A204.1 (cell line): ENCODE results near the gene CD93.

Source experiments
- FAIRE-seq: peaks from 2 replicates; lab custom pipeline; 2012; peaks lifted over from hg19 to GRCh38; lab: Jason Lieb, UNC

CD93 gene

GRCh38 chr20:23099791-23100719 is 13.9 kb upstream of the CD93 start:
- no peak for FAIRE-seq

- FAIRE-seq = no peak
These were observed 11.8 kb upstream of the CD93 start for GRCh38 chr20:23097636-23098580.

DNA sequence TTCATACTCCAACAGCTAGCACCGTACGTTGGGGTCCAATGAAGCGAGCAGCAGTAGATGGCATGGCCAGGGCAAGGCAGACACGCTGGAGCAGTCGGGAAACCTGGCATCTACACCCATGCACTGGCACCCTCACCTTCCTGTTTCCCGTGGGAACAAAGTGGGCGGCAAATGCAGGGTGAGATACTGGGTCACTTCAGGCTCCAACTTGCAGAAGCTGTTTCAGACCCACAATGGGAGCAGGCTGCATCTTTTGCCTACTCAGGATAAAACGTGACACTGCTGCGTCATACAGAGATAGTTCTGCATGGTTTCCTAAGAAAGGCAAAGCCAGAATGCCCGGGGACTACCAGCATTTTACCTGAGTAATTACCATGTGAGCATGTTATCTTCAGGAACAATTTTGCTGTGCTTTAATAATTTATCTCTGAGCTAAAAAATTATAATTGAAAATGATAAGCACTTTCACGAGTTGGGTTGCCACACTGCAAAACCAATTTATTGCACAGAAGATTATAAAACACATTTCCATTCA is 10.9 kb upstream of the CD93 start:
- FAIRE-seq = no peak

GRCh38 chr20:23096097-23096496 is 10.0 kb upstream of the CD93 start:
- no peak for FAIRE-seq

- FAIRE-seq = no peak
These were observed 9.4 kb upstream of the CD93 start for GRCh38 chr20:23095499-23095898.

- no peak for FAIRE-seq
These were observed 8.8 kb upstream of the CD93 start for GRCh38 chr20:23094927-23095326.

DNA sequence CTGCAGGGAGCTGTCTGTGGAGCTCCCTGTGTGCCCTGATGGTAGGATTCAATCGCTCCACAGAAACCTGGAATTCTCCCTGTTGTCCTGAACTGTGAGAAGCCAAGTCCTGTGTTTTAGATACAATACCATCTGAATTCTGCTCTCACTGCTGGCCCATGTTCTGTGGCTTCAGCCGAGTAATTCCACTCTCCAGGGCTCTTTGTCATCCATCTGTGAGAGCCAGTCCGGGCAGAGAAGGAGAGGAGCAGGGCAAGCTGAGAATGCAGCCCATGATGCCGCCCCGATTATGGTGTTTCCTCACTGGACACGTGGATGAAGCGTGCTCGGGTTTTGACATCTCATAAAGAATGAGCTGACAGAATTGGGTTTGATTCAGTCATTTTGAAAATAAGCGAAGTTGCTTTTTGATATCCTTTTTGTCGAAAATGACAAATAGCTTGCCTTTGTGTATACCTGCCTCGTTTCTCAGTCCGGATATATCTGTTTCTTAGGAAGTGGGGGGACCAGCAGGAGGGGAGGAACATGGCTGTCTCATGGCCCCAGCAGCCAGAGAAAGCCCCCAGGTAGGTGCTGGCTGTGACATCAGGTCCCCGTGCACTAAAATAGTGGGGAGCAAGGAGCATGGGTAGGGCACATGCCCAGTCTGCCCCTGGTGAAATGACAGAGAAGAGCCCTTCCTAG is 8.2 kb upstream of the CD93 start:
- no peak for FAIRE-seq

DNA sequence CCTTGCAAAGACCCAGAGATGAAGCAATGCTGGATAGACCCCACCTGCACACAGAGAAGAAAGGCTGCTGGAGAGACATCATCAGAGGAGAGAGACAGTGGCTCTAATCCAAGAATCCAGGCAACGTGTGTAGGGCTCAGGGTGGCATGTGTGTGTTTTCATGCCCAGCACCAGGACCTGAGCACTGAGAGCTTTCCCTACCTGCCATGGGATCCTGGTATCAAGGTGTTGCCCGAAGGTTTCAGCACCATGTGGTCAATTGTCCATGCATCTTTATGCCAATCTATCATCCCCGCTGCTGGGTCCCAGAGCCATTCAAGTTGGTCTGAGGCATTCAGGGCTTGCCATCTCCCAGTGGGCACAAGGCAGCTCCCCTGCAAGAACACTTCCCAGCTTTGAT is 7.5 kb upstream of the CD93 start:
- no peak for FAIRE-seq

DNA sequence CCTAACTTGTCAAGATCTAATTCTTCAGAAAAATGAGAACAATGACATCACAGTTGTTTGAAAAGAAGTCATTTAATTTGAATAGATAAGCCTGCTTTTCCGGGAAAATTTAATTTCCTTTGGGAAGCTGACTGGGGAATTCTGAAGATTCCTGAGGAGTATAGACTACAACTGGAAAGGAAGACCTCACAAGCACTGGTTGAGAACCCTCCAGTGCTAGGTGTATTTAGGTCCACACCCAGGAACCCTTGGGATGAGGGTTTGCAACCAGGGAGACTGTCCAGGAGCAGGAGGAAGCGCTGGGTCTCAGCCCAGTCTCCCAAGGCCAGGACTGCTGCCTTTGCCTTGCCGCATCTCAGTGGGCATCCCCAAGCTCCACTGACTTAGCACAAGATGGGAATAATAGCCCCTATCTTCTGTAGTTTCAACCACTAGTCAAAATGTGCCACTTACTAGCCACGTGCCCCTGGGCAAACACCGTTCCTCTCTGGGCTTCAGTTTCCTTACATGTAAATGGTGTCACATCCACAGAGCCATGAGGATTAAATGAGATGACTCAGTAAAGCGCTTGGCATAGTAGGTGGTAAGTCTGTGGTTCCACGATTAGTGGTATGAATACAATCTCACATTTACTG is 6.9 kb upstream of the CD93 start:
- FAIRE-seq = no peak

- no peak for FAIRE-seq
These were observed 6.2 kb upstream of the CD93 start for GRCh38 chr20:23092384-23092756.

DNA sequence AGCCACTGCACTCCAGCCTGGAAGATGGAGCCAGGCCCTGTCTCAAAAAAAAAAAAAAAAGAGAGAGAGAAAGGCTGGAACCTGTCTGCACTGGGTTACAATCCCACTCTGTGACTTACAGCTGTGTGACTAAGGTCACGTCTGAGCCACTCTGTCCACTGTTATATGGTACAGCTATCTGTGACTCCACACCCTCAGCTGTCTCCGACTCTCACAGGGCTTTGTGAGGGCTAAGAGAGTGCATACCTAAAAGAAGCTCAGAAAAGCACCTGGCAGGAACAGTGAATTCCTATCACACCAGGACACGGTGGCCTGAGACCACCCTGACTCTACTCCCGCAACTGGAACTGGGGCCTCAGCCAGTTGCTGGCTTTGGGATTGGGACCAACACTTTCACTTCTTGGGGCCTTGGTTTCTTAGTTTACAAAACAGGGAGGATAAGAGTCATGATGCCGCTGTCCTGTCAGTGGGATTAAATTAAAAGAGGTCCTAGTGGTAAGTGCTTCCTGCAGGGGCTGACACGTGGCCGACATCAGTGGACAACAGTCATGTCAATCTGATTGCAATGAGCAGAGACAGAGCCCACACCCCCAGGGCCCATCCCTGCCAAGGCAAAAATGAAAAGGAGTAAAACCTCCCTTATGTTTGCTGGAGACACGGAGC is 5.7 kb upstream of the CD93 start:
- no peak for FAIRE-seq

GRCh38 chr20:23090878-23091277 is 4.8 kb upstream of the CD93 start:
- FAIRE-seq = no peak

DNA sequence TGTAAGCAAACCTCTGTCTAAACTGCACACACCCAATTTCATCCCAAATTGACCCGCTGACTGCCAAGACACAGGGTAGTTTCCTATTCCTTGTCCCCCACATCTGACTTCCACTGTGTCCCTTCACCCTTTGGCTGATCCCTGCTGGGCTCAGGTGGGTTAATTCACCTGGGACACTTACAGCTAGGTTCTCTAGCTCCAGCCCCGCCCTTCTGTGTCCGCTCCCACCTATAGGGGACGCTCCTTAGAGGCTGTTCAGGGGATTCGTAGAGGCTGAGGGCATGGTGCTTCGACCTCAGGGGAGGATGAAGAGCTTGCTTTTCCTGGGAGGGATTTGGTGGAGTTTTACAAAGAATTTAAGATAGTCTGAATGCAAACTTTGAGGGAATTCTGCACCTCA is 4.0 kb upstream of the CD93 start:
- no peak for FAIRE-seq

GRCh38 chr20:23088866-23089265 is 2.7 kb upstream of the CD93 start:
- FAIRE-seq = no peak

DNA sequence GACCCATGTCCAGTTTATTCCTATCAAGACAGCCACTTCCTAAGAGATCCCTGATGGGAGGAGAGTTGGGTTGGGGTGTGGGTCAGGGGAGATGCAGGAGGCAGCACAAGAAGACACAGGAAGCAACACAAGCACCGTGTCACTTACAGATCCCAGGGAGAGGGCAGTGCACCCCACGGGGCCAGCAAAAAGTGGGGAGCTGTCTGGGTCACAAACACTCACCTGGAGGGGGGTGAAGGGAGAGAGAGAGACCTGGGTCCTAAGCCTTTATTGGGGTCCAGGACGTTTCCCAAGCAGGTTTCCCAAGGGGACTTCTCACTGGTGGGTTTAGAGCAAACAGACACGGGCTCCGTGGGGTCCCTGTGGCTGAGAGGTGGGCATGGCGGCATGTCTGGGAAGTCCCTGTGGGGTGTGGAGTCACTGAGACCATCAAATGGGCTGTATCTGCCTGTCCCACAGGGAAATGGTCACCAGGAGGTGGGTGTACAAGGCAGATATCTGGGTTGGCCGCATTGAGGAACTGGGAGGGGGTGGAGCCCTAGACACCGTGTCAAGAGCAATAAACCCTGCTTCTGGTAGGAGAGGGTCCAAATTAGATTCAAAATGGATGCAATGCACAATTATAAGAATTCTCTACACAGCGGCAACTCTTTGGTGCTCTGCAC is 1.6 kb upstream of the CD93 start:
- FAIRE-seq = no peak

DNA sequence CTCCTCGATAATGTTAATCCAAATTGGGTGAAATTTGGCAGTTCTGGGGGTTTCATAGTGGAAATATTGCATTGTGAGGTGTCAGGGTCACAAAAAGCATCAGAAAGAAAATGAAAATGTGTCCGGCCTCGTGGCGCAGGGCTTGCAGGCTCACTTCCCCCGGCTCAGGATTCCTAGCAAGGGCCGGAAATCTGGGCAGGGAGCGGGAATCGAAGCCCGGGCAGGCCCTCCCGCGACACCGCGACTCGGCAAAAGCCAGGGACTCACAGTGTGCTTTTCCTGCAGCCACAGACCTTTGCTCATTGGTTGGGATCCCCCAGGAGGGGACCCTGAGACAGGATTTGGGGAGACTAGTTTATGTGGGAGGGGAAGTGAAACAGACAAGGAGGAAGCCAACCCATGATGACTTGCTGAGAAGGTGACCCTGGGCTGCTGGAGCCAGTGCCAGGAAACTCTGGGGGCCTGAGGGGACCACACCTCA is 847 bp upstream of the CD93 start:
- no peak for FAIRE-seq

DNA sequence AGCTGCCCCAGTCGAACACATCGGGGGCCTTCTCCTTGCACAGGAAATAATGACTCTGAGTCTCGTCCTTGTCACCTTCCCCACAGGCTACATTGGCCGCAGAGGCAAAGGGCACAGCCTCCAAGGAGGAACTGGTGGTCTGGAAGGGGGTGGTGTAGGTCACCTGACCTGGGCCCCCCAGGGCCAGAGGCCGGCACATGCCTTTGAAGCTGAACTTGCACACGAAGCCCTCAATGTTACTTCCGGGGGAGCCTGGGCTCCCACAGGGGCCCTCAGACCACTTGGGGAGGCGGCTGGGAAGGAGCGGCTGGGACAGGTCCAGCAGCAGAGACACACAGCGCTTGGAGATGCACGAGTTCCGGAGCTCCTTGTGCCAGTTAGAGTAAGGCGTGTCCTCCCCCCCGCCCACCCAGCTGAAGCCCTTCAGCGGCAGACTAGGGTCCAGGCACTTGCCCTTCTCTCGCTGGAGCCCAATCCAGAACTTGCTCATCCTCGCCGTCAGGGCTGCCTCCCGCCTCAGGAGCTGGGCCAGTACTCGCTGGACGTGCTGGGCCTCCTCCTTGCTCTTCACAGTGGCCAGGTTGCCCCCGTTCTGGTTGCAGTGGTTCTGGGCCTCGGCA is 578 bp downstream of the CD93 start:
- no peak for FAIRE-seq

DNA sequence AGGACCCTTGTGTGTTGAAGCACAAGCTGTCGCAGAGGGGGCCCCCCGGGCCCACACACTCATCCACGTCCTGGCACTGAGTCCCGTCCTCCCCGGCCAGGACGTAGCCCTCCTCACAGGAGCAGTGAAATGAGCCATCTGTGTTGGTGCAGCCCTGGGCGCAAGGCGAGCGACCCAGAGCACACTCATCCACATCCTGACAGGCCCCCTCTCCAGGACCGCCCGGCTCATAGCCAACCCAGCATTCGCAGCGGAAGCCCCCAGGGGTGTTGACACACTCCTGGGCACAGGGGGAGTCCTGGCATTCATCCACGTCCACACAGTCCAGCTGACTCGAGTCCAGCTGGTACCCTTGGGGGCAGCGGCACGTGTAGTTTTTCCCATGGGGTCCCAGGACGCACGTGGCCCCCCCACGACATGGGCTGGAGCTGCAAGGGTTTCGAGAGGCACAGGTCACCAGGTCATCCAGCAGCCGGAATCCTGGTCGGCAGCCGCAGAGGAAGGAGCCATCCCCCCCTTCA is 1.2 kb downstream of the CD93 start:
- no peak for FAIRE-seq

GRCh38 chr20:23084282-23084844 is 1.8 kb downstream of the CD93 start:
- FAIRE-seq = no peak
